GM19240 (cell line): ENCODE results near the gene TMEM255A.
"Not testable (repeated sequence)": the region's sequence is repeated elsewhere in the genome, so short reads cannot be mapped to it uniquely, and the experiment has no call there.

ENCODE experiments used
- DNase-seq: peaks from one replicate; pipeline ENCODE4 v3.0.0; 2011; ENCODE audit warnings: low spot score; ENCODE audit not compliant: insufficient read length

Gene TMEM255A

GRCh38 chrX:120310861-120311726, at the start of gene TMEM255A:
Gene TMEM255A, minus strand, starts transcription at chrX:120311461. Its CDS starts 152 bp downstream, at chrX:120311309.
- no peak for DNase-seq

- no peak for DNase-seq
These were observed 47.6 kb upstream of the TMEM255A start for GRCh38 chrX:120358737-120359456.

GRCh38 chrX:120357186-120357585, 45.9 kb upstream of the TMEM255A start:
- no peak for DNase-seq

- DNase-seq: no peak
These were observed 44.8 kb upstream of the TMEM255A start for GRCh38 chrX:120356084-120356483.

GRCh38 chrX:120350450-120351138, 39.3 kb upstream of the TMEM255A start:
- DNase-seq: no peak

GRCh38 chrX:120344566-120344965, 33.3 kb upstream of the TMEM255A start:
- not testable (repeated sequence) for DNase-seq

DNA sequence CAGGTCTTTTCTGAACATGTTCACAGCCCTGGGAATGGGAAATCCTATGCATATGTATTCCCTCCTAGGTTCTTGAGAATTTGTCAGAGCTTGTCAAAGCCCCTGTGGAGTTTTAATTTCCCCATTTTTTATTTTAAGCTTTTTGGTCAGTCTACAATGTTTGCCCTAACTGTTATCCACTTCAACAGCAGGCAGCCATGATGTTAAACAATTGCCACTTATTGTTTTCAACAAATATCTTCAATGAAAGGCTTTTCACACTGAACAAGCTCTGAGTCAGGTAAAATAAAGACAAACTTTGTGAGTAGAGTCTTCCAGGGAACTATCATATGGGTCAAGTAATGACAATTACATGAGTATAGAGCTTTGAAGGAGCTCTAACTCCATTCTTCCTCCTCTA, 25.6 kb upstream of the TMEM255A start:
- no peak for DNase-seq

- DNase-seq: no peak
These were observed 24.0 kb upstream of the TMEM255A start for GRCh38 chrX:120335289-120335688.

DNA sequence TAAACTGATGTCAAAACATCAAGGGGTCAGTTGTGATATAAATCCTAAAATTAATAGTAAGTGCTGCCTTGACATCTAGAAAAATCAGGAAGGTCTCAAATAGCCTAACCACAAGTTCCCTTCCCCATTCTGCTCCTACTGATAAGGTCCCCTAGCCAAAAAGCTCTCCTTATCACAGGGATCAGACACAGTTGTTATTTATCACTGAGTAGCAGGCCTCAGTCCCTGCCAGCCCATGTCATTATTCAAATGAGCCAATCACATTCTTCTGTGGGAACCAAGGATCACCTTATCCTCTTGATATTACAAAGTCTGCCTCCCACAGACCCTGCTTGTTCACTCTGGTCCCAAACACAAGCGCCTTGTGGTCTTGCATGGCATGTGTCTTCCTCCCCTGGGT, 23.3 kb upstream of the TMEM255A start:
- DNase-seq: no peak

GRCh38 chrX:120334151-120334550, 22.9 kb upstream of the TMEM255A start:
- DNase-seq: no peak

DNA sequence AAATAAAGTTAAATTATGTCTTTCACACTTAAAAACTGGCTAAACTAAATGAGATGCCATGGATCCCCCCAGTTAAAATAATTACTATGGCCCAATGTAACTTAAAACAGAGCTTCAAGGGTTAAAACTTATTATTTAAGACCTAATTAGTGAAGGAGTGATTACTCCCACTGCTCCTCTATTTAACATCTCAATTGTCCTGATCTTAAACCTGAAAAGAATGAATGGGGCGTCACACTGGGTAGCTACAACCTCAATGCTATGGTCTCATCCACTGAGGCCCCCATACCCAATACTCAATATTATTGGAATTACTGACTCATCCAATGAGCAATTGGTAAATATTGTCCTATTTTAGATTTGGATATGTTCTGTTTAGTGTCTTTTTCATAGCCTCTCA, 21.1 kb upstream of the TMEM255A start:
- no peak for DNase-seq

GRCh38 chrX:120331116-120331515, 19.9 kb upstream of the TMEM255A start:
- DNase-seq: no peak

- DNase-seq: no peak
These were observed 10.4 kb upstream of the TMEM255A start for GRCh38 chrX:120321520-120322281.

DNA sequence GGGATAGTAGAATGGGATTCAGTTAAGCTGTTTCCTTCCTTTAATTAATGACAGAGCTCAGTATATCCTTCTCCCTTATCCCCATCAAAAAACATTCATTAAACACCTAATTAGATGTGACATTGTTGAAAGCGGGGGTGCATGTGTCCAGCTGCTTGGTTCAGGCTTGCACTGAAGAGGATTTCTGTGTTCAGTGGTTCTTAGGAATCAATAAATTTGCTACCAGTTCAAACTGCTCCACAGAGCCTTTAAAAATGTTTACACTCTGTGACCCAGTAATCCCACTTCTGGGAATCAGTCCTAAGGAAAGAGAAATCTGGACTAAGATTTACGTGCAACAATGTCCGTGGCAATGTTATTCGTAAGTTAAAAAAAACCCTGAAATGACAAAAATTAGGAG, 7.2 kb upstream of the TMEM255A start:
- DNase-seq: no peak

GRCh38 chrX:120316587-120317283, 5.5 kb upstream of the TMEM255A start:
- DNase-seq: no peak

DNA sequence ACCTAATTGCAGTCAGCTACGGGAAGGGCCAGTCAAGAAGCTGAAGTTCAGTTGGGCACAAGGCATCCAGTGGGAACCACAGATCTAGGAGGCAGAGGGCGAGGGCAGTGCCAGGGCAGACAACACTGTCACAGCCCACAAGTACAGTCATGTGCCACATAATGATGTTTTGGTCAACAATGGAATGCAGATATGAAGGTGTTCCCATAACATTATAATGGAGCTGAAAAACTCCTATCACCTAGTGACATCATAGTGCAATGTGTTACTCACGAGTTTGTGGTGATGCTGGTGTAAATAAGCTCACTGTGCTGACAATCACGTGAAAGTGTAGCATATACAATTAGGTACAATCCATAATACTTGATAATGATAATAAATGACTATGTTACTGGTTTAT, 4.5 kb upstream of the TMEM255A start:
- DNase-seq: no peak

GRCh38 chrX:120311727-120312063, 434 bp upstream of the TMEM255A start:
- no peak for DNase-seq

DNA sequence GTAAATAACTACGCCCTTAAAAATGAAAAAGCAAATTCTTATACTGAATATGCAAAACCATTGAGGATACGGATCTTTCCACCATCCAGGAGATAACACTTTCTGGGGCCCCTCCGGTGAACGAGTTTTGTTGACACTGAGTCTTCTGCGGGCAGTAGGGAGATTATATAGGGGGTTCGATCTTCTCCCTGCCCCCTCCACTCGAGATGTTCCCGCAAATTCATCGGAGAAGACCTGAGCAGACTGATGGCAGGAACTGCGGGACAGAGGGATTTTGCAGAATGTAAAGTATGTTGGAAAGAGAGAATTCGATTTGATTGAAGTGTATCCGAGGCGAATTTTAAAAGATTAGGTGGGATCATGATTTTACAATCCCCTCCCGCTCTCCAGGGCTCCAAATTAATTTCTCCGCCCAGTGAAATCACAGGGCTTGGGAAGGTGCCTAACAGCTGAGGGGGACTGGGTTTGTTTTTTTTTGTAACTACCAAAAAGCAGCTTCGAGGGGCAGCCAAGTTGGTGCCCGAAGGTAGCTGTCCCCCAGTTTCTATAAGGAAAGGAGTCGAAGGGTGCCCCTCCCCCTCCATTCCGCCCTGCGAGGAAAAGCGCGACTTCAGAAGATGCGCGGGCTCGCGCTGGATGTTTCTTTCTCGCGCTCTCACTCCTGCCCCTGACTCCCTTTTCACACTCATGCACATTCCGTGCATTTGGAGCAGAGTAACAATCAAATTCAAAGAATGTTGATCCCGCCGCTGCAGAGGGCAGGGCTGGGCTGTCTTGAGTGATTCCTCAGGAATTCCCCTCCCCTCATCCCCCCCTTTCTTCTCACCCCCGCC, 1.2 kb downstream of the TMEM255A start:
- DNase-seq: no peak

- no peak for DNase-seq
These were observed 2.0 kb downstream of the TMEM255A start for GRCh38 chrX:120308959-120309872.
